IMR-90 (cell line): Measurements from ENCODE around the gene TSPEAR. TPM values are rescaled to one million over a fixed set of nuclear protein-coding genes. Genes with fewer than 3 reads are reported as not detected.

Source experiments
- ATAC-seq: fragments of 200-7000 bp; cut with Tn5 transposase; 2 replicates; pipeline ENCODE4 v1.9.1; 2020; ENCODE audit warnings: low read depth, mild to moderate bottlenecking, moderate library complexity
- BruUV-seq: library from RNA; stranded (reverse); fragments of 400-500 nt; replicated peaks from 2 replicates; lab custom pipeline; 2021; lab: Mats Ljungman, UMichigan
- CTCF ChIA-PET: fragments of 300-600 bp; formaldehyde crosslinking; extraction: SDS; loops from one replicate; lab custom pipeline; 2021; ENCODE audit warnings: antibody characterized with exemption; lab: Yijun Ruan, JAX
- POLR2A ChIA-PET: fragments of 300-600 bp; sonication (Branson Sonifier 250); formaldehyde crosslinking; loops from one replicate; lab custom pipeline; 2022; ENCODE audit warnings: antibody characterized with exemption; ENCODE audit not compliant: unreplicated experiment; lab: Charles Lee
- DNase-seq: peaks from one replicate; pipeline ENCODE4 v3.0.0; 2013
- H2AFZ ChIP-seq: replicated peaks from 2 replicates; pipeline ENCODE3; 2013; ENCODE audit warnings: low read length, mild to moderate bottlenecking; ENCODE audit not compliant: poor library complexity
- H2AK5ac ChIP-seq: 2 replicates; pipeline ENCODE4 v1.6.1; 2013; ENCODE audit warnings: low read depth, low read length, inconsistent platforms
- H2AK9ac ChIP-seq: replicated peaks from 2 replicates; pipeline ENCODE3; 2013; ENCODE audit warnings: mild to moderate bottlenecking, low read depth, low read length, moderate library complexity; ENCODE audit not compliant: poor library complexity
- H2BK120ac ChIP-seq: 2 replicates; pipeline ENCODE4 v1.6.1; 2013; ENCODE audit warnings: low read depth, low read length, inconsistent platforms
- H2BK15ac ChIP-seq: 3 replicates; pipeline ENCODE4 v1.6.1; 2013; ENCODE audit warnings: low read depth, low read length, inconsistent platforms
- H2BK20ac ChIP-seq: 2 replicates; pipeline ENCODE4 v1.6.1; 2013; ENCODE audit warnings: low read depth, mild to moderate bottlenecking, inconsistent platforms, low read length, moderate library complexity
- H2BK5ac ChIP-seq: 2 replicates; pipeline ENCODE4 v1.6.1; 2013; ENCODE audit warnings: mild to moderate bottlenecking, low read depth, low read length, inconsistent platforms; ENCODE audit not compliant: poor library complexity, severe bottlenecking
- H3K14ac ChIP-seq: replicated peaks from 2 replicates; pipeline ENCODE4 v1.6.1; 2013; ENCODE audit warnings: low read depth, low read length, inconsistent platforms
- H3K18ac ChIP-seq: 2 replicates; pipeline ENCODE4 v1.6.1; 2013; ENCODE audit warnings: low read depth, low read length, control low read depth
- H3K23ac ChIP-seq: 2 replicates; pipeline ENCODE4 v1.6.1; 2013; ENCODE audit warnings: low read depth, low read length, inconsistent platforms
- H3K27ac ChIP-seq: 2 replicates; pipeline ENCODE4 v1.5.1; 2013; ENCODE audit warnings: mild to moderate bottlenecking, control low read depth, low read length; ENCODE audit not compliant: insufficient read depth
- H3K27me3 ChIP-seq: 2 replicates; pipeline ENCODE4 v1.6.1; 2013; ENCODE audit warnings: low read length; ENCODE audit not compliant: control insufficient read depth, insufficient read depth
- H3K36me3 ChIP-seq: 2 replicates; pipeline ENCODE4 v1.6.1; 2013; ENCODE audit warnings: low read length, mixed read lengths; ENCODE audit not compliant: control insufficient read depth, insufficient read depth
- H3K4ac ChIP-seq: 2 replicates; pipeline ENCODE4 v1.6.1; 2013; ENCODE audit warnings: low read depth, low read length, inconsistent platforms
- H3K4me1 ChIP-seq: 2 replicates; pipeline ENCODE4 v1.6.1; 2013; ENCODE audit warnings: low read length, mixed read lengths; ENCODE audit not compliant: control insufficient read depth, insufficient read depth
- H3K4me2 ChIP-seq: 2 replicates; pipeline ENCODE4 v1.6.1; 2013; ENCODE audit warnings: low read depth, mild to moderate bottlenecking, control low read depth, low read length, moderate library complexity
- H3K4me3 ChIP-seq: 2 replicates; pipeline ENCODE4 v1.5.1; 2013; ENCODE audit warnings: low read depth, mild to moderate bottlenecking, control low read depth, low read length, moderate library complexity; ENCODE audit not compliant: insufficient read depth
- H3K56ac ChIP-seq: 2 replicates; pipeline ENCODE4 v1.6.1; 2013; ENCODE audit warnings: low read length, inconsistent platforms; ENCODE audit not compliant: insufficient read depth; ENCODE audit errors: extremely low read depth
- H3K79me1 ChIP-seq, 2 experiments: 2 replicates each; pipeline ENCODE4 v1.6.1; 2013; ENCODE audit warnings: low read length in 2 of 2, inconsistent platforms in 1 of 2, low read depth in 1 of 2
- H3K9ac ChIP-seq: 2 replicates; pipeline ENCODE4 v1.6.1; 2013; ENCODE audit warnings: low read depth, low read length, control low read depth
- H3K9me1 ChIP-seq: 2 replicates; pipeline ENCODE4 v1.6.1; 2013; ENCODE audit warnings: low read length, inconsistent platforms; ENCODE audit not compliant: insufficient read depth
- H3K9me3 ChIP-seq: 2 replicates; pipeline ENCODE4 v1.6.1; 2013; ENCODE audit warnings: low read length; ENCODE audit not compliant: control insufficient read depth, insufficient read depth
- H4K20me1 ChIP-seq: 2 replicates; pipeline ENCODE4 v1.6.1; 2013; ENCODE audit warnings: low read length, inconsistent platforms; ENCODE audit not compliant: insufficient read depth
- H4K5ac ChIP-seq: 2 replicates; pipeline ENCODE4 v1.6.1; 2013; ENCODE audit warnings: mild to moderate bottlenecking, low read depth, low read length, control low read depth
- H4K8ac ChIP-seq, 2 experiments: 2 replicates each; pipeline ENCODE4 v1.6.1; 2013; ENCODE audit warnings: low read depth in 2 of 2, low read length in 2 of 2, control low read depth in 1 of 2, inconsistent platforms in 1 of 2
- H4K91ac ChIP-seq: 2 replicates; pipeline ENCODE4 v1.6.1; 2013; ENCODE audit warnings: low read depth, low read length, inconsistent platforms; ENCODE audit not compliant: insufficient read depth
- BHLHE40 ChIP-seq: fragments of 150-350 bp; IDR thresholded peaks from 2 replicates; pipeline ENCODE4 v1.6.1; 2016; ENCODE audit warnings: mild to moderate bottlenecking, low read depth, low read length
- CEBPB ChIP-seq: IDR thresholded peaks from 2 replicates; pipeline ENCODE4 v1.6.1; 2012; ENCODE audit warnings: low read depth, low read length, improper control_type of control experiment
- CTCF ChIP-seq: conservative IDR thresholded peaks from 2 replicates; pipeline ENCODE4 v1.5.1; 2012; ENCODE audit warnings: mild to moderate bottlenecking, low read depth, low read length, improper control_type of control experiment
- ELK1 ChIP-seq: fragments of 150-350 bp; IDR thresholded peaks from 2 replicates; pipeline ENCODE4 v1.6.1; 2016; ENCODE audit warnings: low read depth, mild to moderate bottlenecking, low read length, moderate library complexity, borderline replicate concordance
- FOS ChIP-seq: fragments of 150-350 bp; IDR thresholded peaks from 2 replicates; pipeline ENCODE4 v1.6.1; 2016; ENCODE audit warnings: low read depth, low read length
- MAZ ChIP-seq: IDR thresholded peaks from 2 replicates; pipeline ENCODE4 v1.6.1; 2012; ENCODE audit warnings: low read depth, mild to moderate bottlenecking, low read length, improper control_type of control experiment, moderate library complexity, borderline replicate concordance
- MXI1 ChIP-seq: IDR thresholded peaks from 2 replicates; pipeline ENCODE4 v1.6.1; 2012; ENCODE audit warnings: low read depth, mild to moderate bottlenecking, low read length, moderate library complexity, borderline replicate concordance
- NFE2L2 ChIP-seq: fragments of 150-350 bp; IDR thresholded peaks from 2 replicates; pipeline ENCODE4 v1.6.1; 2016; ENCODE audit warnings: low read depth, mild to moderate bottlenecking, low read length
- RAD21 ChIP-seq: IDR thresholded peaks from 2 replicates; pipeline ENCODE4 v1.6.1; 2012; ENCODE audit warnings: low read length, improper control_type of control experiment
- RCOR1 ChIP-seq: IDR thresholded peaks from 2 replicates; pipeline ENCODE4 v1.6.1; 2012; ENCODE audit warnings: mild to moderate bottlenecking, low read length, improper control_type of control experiment; ENCODE audit not compliant: insufficient replicate concordance
- RFX5 ChIP-seq: IDR thresholded peaks from 2 replicates; pipeline ENCODE4 v1.8.0; 2012; ENCODE audit warnings: low read depth, mild to moderate bottlenecking, low read length, moderate library complexity
- SMC3 ChIP-seq: fragments of 150-350 bp; IDR thresholded peaks from 2 replicates; pipeline ENCODE4 v1.6.1; 2016; ENCODE audit warnings: low read depth, mild to moderate bottlenecking, antibody characterized with exemption, low read length, moderate library complexity
- USF2 ChIP-seq: fragments of 150-350 bp; IDR thresholded peaks from 2 replicates; pipeline ENCODE4 v1.6.1; 2017; ENCODE audit warnings: mild to moderate bottlenecking, antibody characterized with exemption, low read length, low read depth
- WGBS, 2 experiments: methylation state at CpG; one replicate each; pipeline versions ENCODE4 v1.1.5 to v1.1.7; 2013; ENCODE audit warnings: missing lambda C conversion rate in 2 of 2; ENCODE audit not compliant: insufficient read length in 1 of 2; ENCODE audit errors: extremely low coverage in 2 of 2; 5-methylcytosine and 5-hydroxymethylcytosine counted together
- dilution Hi-C: fragments of 300-500 bp; cut with HindIII; formaldehyde crosslinking; loops from one replicate; pipeline ENCODE4 v1.14.3; 2018; ENCODE audit warnings: low sequenced_read_pairs; ENCODE audit not compliant: unreplicated experiment
- in situ Hi-C: fragments of 300-500 bp; cut with MboI; formaldehyde crosslinking; loops from 3 replicates; pipeline ENCODE4 v1.14.3; 2019; ENCODE audit warnings: low sequenced_read_pairs, inconsistent platforms, mixed read lengths
- intact Hi-C: fragments of 100-400 bp; cut with micrococcal nuclease; formaldehyde crosslinking; loops from 2 replicates; pipeline ENCODE4 v1.10.0; 2022
- polyA plus RNA-seq, 3 experiments: library from polyadenylated mRNA; depleted of rRNA; stranded (reverse); fragments of >200 nt; gene quantifications; 2 replicates each; pipeline ENCODE4 v1.2.3, GENCODE V29; 2012; ENCODE audit warnings: low replicate concordance in 1 of 3
- total RNA-seq: library from RNA; depleted of rRNA; stranded (reverse); fragments of >200 nt; gene quantifications from 2 replicates; pipeline ENCODE4 v1.2.3, GENCODE V29; 2012

The TSPEAR gene
- total and polyA plus RNA-seq, 2 of the 4 experiments (the other 2 are of a cell fraction) = not detected

GRCh38 chr21:44477131-44477530, 234.2 kb downstream of the TSPEAR start:
- DNase-seq (no peak), ATAC-seq (no peak)
- no peaks in the 10 kb centered on the region for H3K36me3 ChIP-seq
- no peaks in the 10 kb centered on the region for H3K79me1 ChIP-seq
- H4K5ac ChIP-seq = no peak overlapping the region
- H4K8ac ChIP-seq = no peak overlapping the region
- H3K14ac ChIP-seq = no peak overlapping the region
- H2AFZ ChIP-seq = no peak overlapping the region
- WGBS, 2 experiments = no CpG with 5 or more reads among the region's 8 CpGs
- H2BK5ac ChIP-seq = no peak overlapping the region
- no peak overlapping the region for H2BK15ac ChIP-seq
- H2BK120ac ChIP-seq = no peak overlapping the region
- no peak overlapping the region for H2AK9ac ChIP-seq
- H3K9ac ChIP-seq = no peak overlapping the region
- no peak overlapping the region for H2BK20ac ChIP-seq
- no peak overlapping the region for H3K4me2 ChIP-seq
- H3K4me1 ChIP-seq = no peaks in the 10 kb centered on the region
- H3K56ac ChIP-seq = no peak overlapping the region
- ChIA-PET POLR2A (no interaction called here), CTCF (interaction anchor here (0.6 kb wide), 1 partner anchor 629 kb away, joined by 3 read pairs; no protein-coding TSS in a partner anchor)
- no peak overlapping the region for H2AK5ac ChIP-seq
- no peak overlapping the region for H3K4ac ChIP-seq
- H3K4me3 ChIP-seq = no peak overlapping the region
- intact Hi-C loops (no loop called here), dilution Hi-C loops (no loop called here), in situ Hi-C loops (no loop called here)
- no peak overlapping the region for H3K27ac ChIP-seq
- no peak overlapping the region for H3K18ac ChIP-seq
- H3K27me3 ChIP-seq = peaks cover 8% of the 10 kb centered on the region
- H3K23ac ChIP-seq = no peak overlapping the region
- no peaks in the 10 kb centered on the region for H4K20me1 ChIP-seq
- no TSS peak for BruUV-seq
- no peak overlapping the region for H4K91ac ChIP-seq
- no peak for TF ChIP-seq CEBPB
- no peak for TF ChIP-seq RCOR1
- no peak for TF ChIP-seq ELK1
- no peak for TF ChIP-seq BHLHE40
- TF ChIP-seq MXI1 = no peak
- TF ChIP-seq CTCF = no peak
- no peak for TF ChIP-seq FOS
- TF ChIP-seq RAD21 = no peak
- TF ChIP-seq USF2 = no peak
- no peak for TF ChIP-seq SMC3
- TF ChIP-seq RFX5 = no peak
- TF ChIP-seq MAZ = no peak
- no peak for TF ChIP-seq NFE2L2
- H3K9me1 ChIP-seq = no peaks in the 10 kb centered on the region
- no peaks in the 10 kb centered on the region for H3K9me3 ChIP-seq
